K562 (cell line): ENCODE measurements around the gene ASAH2. TPM values are rescaled to one million over a fixed set of nuclear protein-coding genes. Genes with fewer than 3 reads are reported as not detected.
"Not testable (repeated sequence)": the region's sequence is repeated elsewhere in the genome, so short reads cannot be mapped to it uniquely, and the experiment has no call there.

Experiments
- ATAC-seq: fragments of 200-7000 bp; cut with Tn5 transposase; 3 replicates; pipeline ENCODE4 v1.9.1; 2020; ENCODE audit warnings: moderate library complexity
- BruUV-seq: library from RNA; stranded (reverse); fragments of 400-500 nt; replicated peaks from 2 replicates; lab custom pipeline; 2021; lab: Mats Ljungman, UMichigan
- CTCF ChIA-PET: fragments of 300-600 bp; formaldehyde crosslinking; extraction: SDS; loops from one replicate; lab custom pipeline; 2021; ENCODE audit warnings: low intra/inter-chr PET ratio; lab: Yijun Ruan, JAX
- POLR2A ChIA-PET: fragments of 300-600, 350-650 bp; sonication (Branson Sonifier 250); formaldehyde crosslinking; extraction: SDS; loops from one replicate; lab custom pipeline; 2021; ENCODE audit warnings: antibody characterized with exemption, inconsistent platforms; lab: Yijun Ruan, JAX
- DNase-seq, 4 experiments: peaks; one replicate each; pipeline versions ENCODE4 v3.0.0 to v3.0.0-alpha.2; 2011 to 2018; ENCODE audit warnings: low spot score in 3 of 4, mixed read lengths in 3 of 4; ENCODE audit errors: extremely low read depth in 1 of 4
- FAIRE-seq: peaks from 2 replicates; lab custom pipeline; 2011; peaks lifted over from hg19 to GRCh38; lab: Jason Lieb, UNC
- H2AFZ ChIP-seq: 2 replicates; pipeline ENCODE4 v1.6.0; 2011; ENCODE audit warnings: low read depth, low read length, control low read depth, inconsistent platforms
- H3K27ac ChIP-seq: fragments of 200-600 bp; 3 replicates; pipeline ENCODE4 v1.8.0; 2011; ENCODE audit warnings: low read depth, mild to moderate bottlenecking, control low read depth, inconsistent platforms, low read length, moderate library complexity, mixed read lengths; ENCODE audit errors: extremely low read depth
- H3K27me3 ChIP-seq, 2 experiments: fragments of 300-600 bp in 1 of 2; 2 replicates in 1 of 2; 3 replicates in 1 of 2; pipeline versions ENCODE4 v1.6.0 to v1.8.0; 2011; ENCODE audit warnings: inconsistent platforms in 2 of 2, low read length in 2 of 2, mild to moderate bottlenecking in 1 of 2, mixed read lengths in 1 of 2, moderate library complexity in 1 of 2; ENCODE audit not compliant: control insufficient read depth in 2 of 2, insufficient read depth in 2 of 2
- H3K36me3 ChIP-seq: fragments of 300-600 bp; 3 replicates; pipeline ENCODE4 v1.8.0; 2011; ENCODE audit warnings: mild to moderate bottlenecking, low read length, inconsistent platforms; ENCODE audit not compliant: control insufficient read depth, insufficient read depth
- H3K4me1 ChIP-seq, 2 experiments: fragments of 200-600 bp in 1 of 2; replicated peaks in 1 of 2; 2 replicates in 1 of 2; 3 replicates in 1 of 2; pipeline versions ENCODE4 v1.5.1 to v1.8.0; 2011; ENCODE audit warnings: inconsistent platforms in 2 of 2, low read length in 2 of 2, mild to moderate bottlenecking in 1 of 2, mixed read lengths in 1 of 2, moderate library complexity in 1 of 2; ENCODE audit not compliant: control insufficient read depth in 2 of 2, insufficient read depth in 2 of 2
- H3K4me2 ChIP-seq: 2 replicates; pipeline ENCODE4 v1.6.1; 2011; ENCODE audit warnings: low read length, control low read depth, inconsistent platforms, mixed read lengths; ENCODE audit not compliant: insufficient read depth
- H3K4me3 ChIP-seq: fragments of 200-600 bp; sonication (generic), shearing (Covaris generic); 2 replicates; pipeline ENCODE4 v1.5.1; 2016; ENCODE audit warnings: control low read depth, inconsistent platforms
- H3K79me2 ChIP-seq: fragments of 200-600 bp; 3 replicates; pipeline ENCODE4 v1.8.0; 2011; ENCODE audit warnings: low read length, inconsistent platforms; ENCODE audit not compliant: control insufficient read depth, insufficient read depth
- H3K9ac ChIP-seq, 2 experiments: 2 replicates each; pipeline versions ENCODE4 v1.6.0 to v1.6.1; 2011; ENCODE audit warnings: low read depth in 2 of 2, low read length in 2 of 2, control low read depth in 1 of 2, inconsistent platforms in 1 of 2, mild to moderate bottlenecking in 1 of 2, mixed read lengths in 1 of 2; ENCODE audit not compliant: insufficient read depth in 1 of 2
- H3K9me1 ChIP-seq: one replicate; pipeline ENCODE4 v1.6.0; 2011; ENCODE audit warnings: inconsistent platforms, mild to moderate bottlenecking, low read length, moderate library complexity; ENCODE audit not compliant: control insufficient read depth, insufficient read depth
- H3K9me3 ChIP-seq: replicated peaks from 2 replicates; pipeline ENCODE4 v1.5.1; 2011; ENCODE audit warnings: low read depth, low read length, inconsistent platforms; ENCODE audit not compliant: control insufficient read depth, insufficient read depth
- H4K20me1 ChIP-seq: replicated peaks from 2 replicates; pipeline ENCODE4 v1.6.1; 2011; ENCODE audit warnings: low read length, inconsistent platforms, mixed read lengths; ENCODE audit not compliant: control insufficient read depth, insufficient read depth
- C11orf30 ChIP-seq: fragments of 450-650 bp; IDR thresholded peaks from 2 replicates; pipeline ENCODE4 v1.6.1; 2016; ENCODE audit warnings: low read depth, mild to moderate bottlenecking
- MAFG ChIP-seq: fragments of 450-650 bp; conservative IDR thresholded peaks from 2 replicates; pipeline ENCODE4 v1.6.1; 2016; ENCODE audit warnings: missing genetic modification characterization, missing compliant biosample characterization
- ZNF316 ChIP-seq: fragments of 450-650 bp; IDR thresholded peaks from 2 replicates; pipeline ENCODE4 v1.6.1; 2016
- WGBS: fragments of 100-300 bp; shearing (Covaris generic); methylation state at CpG from one replicate; pipeline ENCODE4 v1.1.6; 2016; ENCODE audit warnings: low coverage, mixed read lengths; ENCODE audit not compliant: insufficient coverage; ENCODE audit errors: missing lambda C conversion rate; 5-methylcytosine and 5-hydroxymethylcytosine counted together
- in situ Hi-C: fragments of 300-500 bp; cut with MboI; formaldehyde crosslinking; loops from 4 replicates; pipeline ENCODE4 v1.15.0; 2018; ENCODE audit warnings: inconsistent platforms, mixed read lengths
- intact Hi-C: fragments of 100-400 bp; cut with micrococcal nuclease; formaldehyde crosslinking; loops from 2 replicates; pipeline ENCODE4 v1.14.2; 2022
- polyA plus RNA-seq, 8 experiments: library from polyadenylated mRNA; depleted of rRNA in 4 of 8; stranded (reverse) in 5 of 8; unstranded in 3 of 8; fragments of >200 nt; fragmentation: Nextera tagmentation in 2 of 8; fragmentation: Illumina TruSeq in 1 of 8; extraction: Ambion mirVana in 2 of 8; extraction: Trizol in 1 of 8; gene quantifications; 2 replicates each; pipeline versions ENCODE4 v1.2.1 to v1.2.3, GENCODE V29; 2011 to 2014; ENCODE audit warnings: inconsistent platforms in 1 of 8, missing spikeins in 1 of 8
- total RNA-seq, 7 experiments: library from RNA; depleted of rRNA in 6 of 7; stranded (reverse); fragments of >200 nt in 6 of 7; fragmentation: Illumina TruSeq in 2 of 7; extraction: Trizol in 2 of 7; gene quantifications; 2 replicates each; pipeline versions ENCODE4 v1.2.1 to v1.2.3, GENCODE V29; 2011 to 2021; ENCODE audit warnings: low replicate concordance in 1 of 7

The ASAH2 gene
- total and polyA plus RNA-seq, 9 of the 15 experiments (the other 6 are each of a cell fraction or from before 2014, with no cell fraction given): 2.5 to 12.0 (median 8.5) TPM

GRCh38 chr10:50267877-50268276 lies 16.6 kb upstream of the ASAH2 start:
- FAIRE-seq, H3K4me3 ChIP-seq, H3K9me1 ChIP-seq, ATAC-seq, POLR2A ChIA-PET, H3K9ac ChIP-seq, H3K36me3 ChIP-seq, H2AFZ ChIP-seq, H3K4me1 ChIP-seq, intact Hi-C loops, H3K9me3 ChIP-seq, H3K4me2 ChIP-seq, CTCF ChIA-PET, H3K27me3 ChIP-seq, in situ Hi-C loops, H4K20me1 ChIP-seq, H3K27ac ChIP-seq, BruUV-seq, DNase-seq, H3K79me2 ChIP-seq: not testable (repeated sequence)
- TF ChIP-seq MAFG (tag) (peak; percentile 56), ZNF316 (peak; percentile 93), C11orf30 (peak; percentile 78)
- WGBS: 24% methylated on average over 3 of the region's 3 CpGs

DNA sequence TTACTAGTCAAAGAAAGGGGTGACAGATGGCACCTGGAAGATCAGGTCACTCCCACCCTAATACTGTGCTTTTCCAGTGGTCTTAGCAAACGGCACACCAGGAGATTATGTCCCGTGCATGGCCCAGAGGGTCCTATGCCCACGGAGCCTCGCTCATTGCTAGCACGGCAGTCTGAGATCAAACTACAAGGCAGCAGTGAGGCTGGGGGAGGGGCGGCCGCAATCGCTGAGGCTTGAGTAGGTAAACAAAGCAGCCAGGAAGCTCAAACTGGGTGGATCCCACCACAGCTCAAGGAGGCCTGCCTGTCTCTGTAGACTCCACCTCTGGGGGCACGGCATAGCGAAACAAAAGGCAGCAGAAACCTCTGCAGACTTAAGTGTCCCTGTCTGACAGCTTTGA lies 11.3 kb upstream of the ASAH2 start:
- H3K36me3 ChIP-seq, H4K20me1 ChIP-seq, H3K4me1 ChIP-seq, H3K9ac ChIP-seq, ATAC-seq, FAIRE-seq, intact Hi-C loops, H3K4me2 ChIP-seq, H3K27ac ChIP-seq, H3K9me3 ChIP-seq, BruUV-seq, H3K9me1 ChIP-seq, in situ Hi-C loops, H3K79me2 ChIP-seq, H3K4me3 ChIP-seq, H3K27me3 ChIP-seq, CTCF ChIA-PET: not testable (repeated sequence)
- POLR2A ChIA-PET: interaction anchor here (0.6 to 1.6 kb wide), 4 partner anchors 13 to 667 kb away, joined by 3 to 5 read pairs (median 3); no protein-coding TSS in a partner anchor
- H2AFZ ChIP-seq: peak overlapping the region; percentile 75
- WGBS: 15% methylated on average over 10 of the region's 10 CpGs
- DNase-seq: peak in 1 of 4 experiments; percentile 52
